GM12878 (cell line): ENCODE results near the gene NTRK3. TPM values are rescaled to one million over a fixed set of nuclear protein-coding genes. Genes with fewer than 3 reads are reported as not detected.

ENCODE experiments used
- ATAC-seq: fragments of 200-7000 bp; cut with Tn5 transposase; 3 replicates; pipeline ENCODE4 v1.9.1; 2020; ENCODE audit warnings: mild to moderate bottlenecking, moderate library complexity
- BruUV-seq: library from RNA; stranded (reverse); fragments of 400-500 nt; replicated peaks from 2 replicates; lab custom pipeline; 2021; lab: Mats Ljungman, UMichigan
- CTCF ChIA-PET: fragments of 300-600 bp; sonication (Branson Sonifier 250); formaldehyde crosslinking; extraction: SDS; loops from one replicate; lab custom pipeline; 2021; ENCODE audit warnings: inconsistent platforms; lab: Yijun Ruan, JAX
- POLR2A ChIA-PET: fragments of 350-600 bp; formaldehyde crosslinking; extraction: SDS; loops from one replicate; lab custom pipeline; 2021; ENCODE audit warnings: inconsistent platforms; lab: Charles Lee
- RAD21 ChIA-PET: fragments of 300-600 bp; sonication (Branson Sonifier 250); formaldehyde crosslinking; loops from one replicate; lab custom pipeline; 2023; ENCODE audit warnings: antibody characterized with exemption; ENCODE audit not compliant: unreplicated experiment; lab: Charles Lee
- SMC1A ChIA-PET: fragments of 300-600 bp; sonication (Branson Sonifier 250); formaldehyde crosslinking; loops from one replicate; lab custom pipeline; 2023; ENCODE audit not compliant: unreplicated experiment, uncharacterized antibody; lab: Charles Lee
- DNase-seq: peaks from one replicate; pipeline ENCODE4 v3.0.0-alpha.2; 2011; ENCODE audit warnings: low read depth, low spot score
- FAIRE-seq: peaks from 3 replicates; lab custom pipeline; 2011; peaks lifted over from hg19 to GRCh38; lab: Jason Lieb, UNC
- H2AFZ ChIP-seq: 2 replicates; pipeline ENCODE4 v1.6.0; 2011; ENCODE audit warnings: low read depth, low read length, control low read depth; ENCODE audit not compliant: control insufficient read depth
- H3K27ac ChIP-seq: 2 replicates; pipeline ENCODE4 v1.5.1; 2011; ENCODE audit warnings: control low read depth; ENCODE audit not compliant: control insufficient read depth, insufficient read depth
- H3K27me3 ChIP-seq, 2 experiments: replicated peaks in 1 of 2; 2 replicates each; pipeline versions ENCODE4 v1.6.0 to v1.6.1; 2011; ENCODE audit warnings: low read length in 1 of 2; ENCODE audit not compliant: control insufficient read depth in 2 of 2, insufficient read depth in 2 of 2
- H3K36me3 ChIP-seq, 2 experiments: 2 replicates each; pipeline ENCODE4 v1.5.1; 2011; ENCODE audit warnings: low read length in 1 of 2; ENCODE audit not compliant: control insufficient read depth in 2 of 2, insufficient read depth in 2 of 2
- H3K4me1 ChIP-seq: 2 replicates; pipeline ENCODE4 v1.6.1; 2011; ENCODE audit warnings: mild to moderate bottlenecking, low read length, moderate library complexity, mixed read lengths; ENCODE audit not compliant: control insufficient read depth, insufficient read depth
- H3K4me2 ChIP-seq: 2 replicates; pipeline ENCODE4 v1.6.0; 2011; ENCODE audit warnings: control low read depth; ENCODE audit not compliant: control insufficient read depth, insufficient read depth
- H3K4me3 ChIP-seq: fragments of 200-600 bp; sonication (generic); 2 replicates; pipeline ENCODE4 v1.5.1; 2016
- H3K79me2 ChIP-seq: 2 replicates; pipeline ENCODE4 v1.6.0; 2011; ENCODE audit warnings: low read length; ENCODE audit not compliant: control insufficient read depth, insufficient read depth
- H3K9ac ChIP-seq: 2 replicates; pipeline ENCODE4 v1.8.0; 2011; ENCODE audit warnings: low read length, control low read depth, mixed read lengths; ENCODE audit not compliant: control insufficient read depth, insufficient read depth
- H3K9me3 ChIP-seq: replicated peaks from 3 replicates; pipeline ENCODE4 v1.5.1; 2011; ENCODE audit warnings: mild to moderate bottlenecking, low read length; ENCODE audit not compliant: control insufficient read depth, insufficient read depth
- H4K20me1 ChIP-seq: 2 replicates; pipeline ENCODE4 v1.6.0; 2011; ENCODE audit not compliant: control insufficient read depth, insufficient read depth
- BACH1 ChIP-seq: fragments of 450-650 bp; IDR thresholded peaks from 2 replicates; pipeline ENCODE4 v1.6.1; 2017; ENCODE audit warnings: mild to moderate bottlenecking, borderline replicate concordance
- BHLHE40 ChIP-seq, 2 experiments: fragments of 450-650 bp in 1 of 2; IDR thresholded peaks; 2 replicates each; pipeline ENCODE4 v1.6.1; 2011 to 2017; ENCODE audit warnings: low read depth in 2 of 2, borderline replicate concordance in 1 of 2, improper control_type of control experiment in 1 of 2, low read length in 1 of 2, mild to moderate bottlenecking in 1 of 2
- HDGF ChIP-seq: fragments of 450-650 bp; IDR thresholded peaks from 2 replicates; pipeline ENCODE4 v1.6.1; 2016; ENCODE audit warnings: antibody characterized with exemption
- MXI1 ChIP-seq: fragments of 150-350 bp; IDR thresholded peaks from 2 replicates; pipeline ENCODE4 v1.6.1; 2011; ENCODE audit warnings: low read depth, mild to moderate bottlenecking, inconsistent platforms, low read length, improper control_type of control experiment
- NFXL1 ChIP-seq: fragments of 450-650 bp; IDR thresholded peaks from 2 replicates; pipeline ENCODE4 v1.6.1; 2017; ENCODE audit warnings: antibody characterized with exemption, mild to moderate bottlenecking, borderline replicate concordance
- NFYB ChIP-seq: IDR thresholded peaks from 2 replicates; pipeline ENCODE4 v1.6.1; 2011; ENCODE audit warnings: low read depth, mild to moderate bottlenecking, low read length, improper control_type of control experiment, moderate library complexity; ENCODE audit not compliant: insufficient read depth
- RCOR1 ChIP-seq: conservative IDR thresholded peaks from 2 replicates; pipeline ENCODE4 v1.6.1; 2012; ENCODE audit warnings: low read depth, low read length, improper control_type of control experiment
- RELA ChIP-seq: fragments of 450-650 bp; IDR thresholded peaks from 2 replicates; pipeline ENCODE4 v1.8.0; 2014; ENCODE audit warnings: borderline replicate concordance; ENCODE audit not compliant: partially characterized antibody
- SIN3A ChIP-seq: IDR thresholded peaks from 2 replicates; pipeline ENCODE4 v1.6.1; 2012; ENCODE audit warnings: low read depth, low read length, improper control_type of control experiment
- SMARCA5 ChIP-seq: fragments of 450-650 bp; IDR thresholded peaks from 2 replicates; pipeline ENCODE4 v1.6.1; 2017; ENCODE audit warnings: mild to moderate bottlenecking
- SREBF2 ChIP-seq: IDR thresholded peaks from 2 replicates; pipeline ENCODE4 v1.6.1; 2012; ENCODE audit warnings: mild to moderate bottlenecking, low read length
- USF2 ChIP-seq: IDR thresholded peaks from 2 replicates; pipeline ENCODE4 v1.6.1; 2011; ENCODE audit warnings: low read depth, low read length, improper control_type of control experiment, borderline replicate concordance
- ZNF207 ChIP-seq: fragments of 450-650 bp; IDR thresholded peaks from 2 replicates; pipeline ENCODE4 v1.6.1; 2014; ENCODE audit warnings: antibody characterized with exemption, mild to moderate bottlenecking, borderline replicate concordance
- WGBS: methylation state at CpG from one replicate; pipeline ENCODE4 v1.1.6; 2016; ENCODE audit warnings: low lambda C conversion rate; ENCODE audit not compliant: insufficient replicate concordance, insufficient coverage; ENCODE audit errors: missing lambda C conversion rate; 5-methylcytosine and 5-hydroxymethylcytosine counted together
- in situ Hi-C: fragments of 300-500 bp; cut with MboI; formaldehyde crosslinking; loops from 9 replicates; pipeline ENCODE4 v1.14.3; 2018; ENCODE audit warnings: mixed read lengths
- intact Hi-C: fragments of 100-400 bp; cut with micrococcal nuclease; formaldehyde crosslinking; loops from one replicate; pipeline ENCODE4 v1.14.2; 2022; ENCODE audit not compliant: unreplicated experiment
- polyA plus RNA-seq, 11 experiments: library from polyadenylated mRNA; depleted of rRNA in 4 of 11; unstranded in 6 of 11; stranded (reverse) in 5 of 11; fragments of >200 nt; fragmentation: Nextera tagmentation in 4 of 11; fragmentation: Illumina TruSeq in 1 of 11; extraction: Ambion mirVana in 4 of 11; extraction: Trizol in 1 of 11; gene quantifications; 1 replicate in 1 of 11; 2 replicates in 10 of 11; pipeline versions ENCODE4 v1.2.1 to v1.2.3, GENCODE V29; 2011 to 2016; ENCODE audit warnings: inconsistent platforms in 2 of 11, missing spikeins in 2 of 11, low read depth in 1 of 11
- total RNA-seq, 4 experiments: library from RNA; depleted of rRNA in 3 of 4; stranded (reverse); fragments of >200 nt in 3 of 4; fragmentation: Illumina TruSeq in 1 of 4; extraction: Trizol in 1 of 4; gene quantifications; 2 replicates each; pipeline versions ENCODE4 v1.2.1 to v1.2.3, GENCODE V29; 2013 to 2021
- TF ChIP-seq, protein P1 (sequence below): fragments of 450-650 bp; IDR thresholded peaks from 2 replicates; pipeline ENCODE4 v1.6.1; 2017; ENCODE audit warnings: mild to moderate bottlenecking, low read depth, inconsistent platforms; ENCODE audit not compliant: poor library complexity, severe bottlenecking
- TF ChIP-seq, protein P2 (sequence below): fragments of 450-650 bp; conservative IDR thresholded peaks from 2 replicates; pipeline ENCODE4 v1.6.1; 2017; ENCODE audit warnings: mild to moderate bottlenecking, moderate library complexity
- TF ChIP-seq, protein P3 (sequence below): fragments of 450-650 bp; IDR thresholded peaks from 2 replicates; pipeline ENCODE4 v1.6.1; 2016; ENCODE audit warnings: mild to moderate bottlenecking

NTRK3 gene
- total and polyA plus RNA-seq, 10 of the 15 experiments (the other 5 are each of a cell fraction or from before 2014, with no cell fraction given): not detected

- TF ChIP-seq SREBF2 (no peak), BACH1 (no peak), USF2 (no peak), SMARCA5 (no peak), SIN3A (no peak), RCOR1 (no peak)
- TF ChIP-seq, protein P1, sequence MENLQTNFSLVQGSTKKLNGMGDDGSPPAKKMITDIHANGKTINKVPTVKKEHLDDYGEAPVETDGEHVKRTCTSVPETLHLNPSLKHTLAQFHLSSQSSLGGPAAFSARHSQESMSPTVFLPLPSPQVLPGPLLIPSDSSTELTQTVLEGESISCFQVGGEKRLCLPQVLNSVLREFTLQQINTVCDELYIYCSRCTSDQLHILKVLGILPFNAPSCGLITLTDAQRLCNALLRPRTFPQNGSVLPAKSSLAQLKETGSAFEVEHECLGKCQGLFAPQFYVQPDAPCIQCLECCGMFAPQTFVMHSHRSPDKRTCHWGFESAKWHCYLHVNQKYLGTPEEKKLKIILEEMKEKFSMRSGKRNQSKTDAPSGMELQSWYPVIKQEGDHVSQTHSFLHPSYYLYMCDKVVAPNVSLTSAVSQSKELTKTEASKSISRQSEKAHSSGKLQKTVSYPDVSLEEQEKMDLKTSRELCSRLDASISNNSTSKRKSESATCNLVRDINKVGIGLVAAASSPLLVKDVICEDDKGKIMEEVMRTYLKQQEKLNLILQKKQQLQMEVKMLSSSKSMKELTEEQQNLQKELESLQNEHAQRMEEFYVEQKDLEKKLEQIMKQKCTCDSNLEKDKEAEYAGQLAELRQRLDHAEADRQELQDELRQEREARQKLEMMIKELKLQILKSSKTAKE: no peak
Measured at GRCh38 chr15:88083811-88084760, 172.5 kb downstream of the NTRK3 start (continued).

DNA sequence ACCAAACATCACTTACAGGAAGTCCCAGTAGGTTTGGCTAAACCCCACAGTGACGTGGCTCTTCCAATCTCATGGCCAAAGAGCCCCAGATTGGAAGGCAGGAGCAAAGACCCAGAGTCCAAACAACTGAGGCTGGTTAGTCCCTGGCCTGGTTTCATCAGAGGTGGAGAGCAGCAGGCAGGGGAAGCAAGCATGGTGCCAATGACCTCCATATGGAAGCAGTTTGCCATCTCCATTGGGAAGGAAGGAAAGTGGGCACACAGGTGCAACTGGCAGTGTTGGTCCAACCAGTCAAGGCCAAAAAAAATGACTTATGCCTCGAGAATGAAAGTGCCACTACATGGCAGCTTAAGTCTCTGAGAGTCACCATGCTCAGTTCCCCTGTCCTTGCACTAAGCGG lies 175.9 kb downstream of the NTRK3 start:
- no peaks in the 10 kb centered on the region for H3K79me2 ChIP-seq
- RAD21 ChIA-PET: no interaction called here
- no peaks in the 10 kb centered on the region; a peak in 1 of 4 replicates for H3K27me3 ChIP-seq
- WGBS: 13% methylated on average over 3 of the region's 3 CpGs
- no peaks in the 10 kb centered on the region for H3K4me1 ChIP-seq
- H2AFZ ChIP-seq: no peak overlapping the region
- intact Hi-C loops: no loop called here
- H3K36me3 ChIP-seq: no peaks in the 10 kb centered on the region
- no peaks in the 10 kb centered on the region for H3K9me3 ChIP-seq
- DNase-seq: no peak
- no TSS peak for BruUV-seq
- CTCF ChIA-PET: no interaction called here
- POLR2A ChIA-PET: no interaction called here
- H4K20me1 ChIP-seq: no peaks in the 10 kb centered on the region
- H3K4me2 ChIP-seq: no peak overlapping the region
- no peak overlapping the region for H3K4me3 ChIP-seq
- FAIRE-seq: no peak
- SMC1A ChIA-PET: no interaction called here
- in situ Hi-C loops: no loop called here
- H3K9ac ChIP-seq: no peak overlapping the region
- no peak overlapping the region for H3K27ac ChIP-seq
- ATAC-seq: no peak
- TF ChIP-seq, protein P2, sequence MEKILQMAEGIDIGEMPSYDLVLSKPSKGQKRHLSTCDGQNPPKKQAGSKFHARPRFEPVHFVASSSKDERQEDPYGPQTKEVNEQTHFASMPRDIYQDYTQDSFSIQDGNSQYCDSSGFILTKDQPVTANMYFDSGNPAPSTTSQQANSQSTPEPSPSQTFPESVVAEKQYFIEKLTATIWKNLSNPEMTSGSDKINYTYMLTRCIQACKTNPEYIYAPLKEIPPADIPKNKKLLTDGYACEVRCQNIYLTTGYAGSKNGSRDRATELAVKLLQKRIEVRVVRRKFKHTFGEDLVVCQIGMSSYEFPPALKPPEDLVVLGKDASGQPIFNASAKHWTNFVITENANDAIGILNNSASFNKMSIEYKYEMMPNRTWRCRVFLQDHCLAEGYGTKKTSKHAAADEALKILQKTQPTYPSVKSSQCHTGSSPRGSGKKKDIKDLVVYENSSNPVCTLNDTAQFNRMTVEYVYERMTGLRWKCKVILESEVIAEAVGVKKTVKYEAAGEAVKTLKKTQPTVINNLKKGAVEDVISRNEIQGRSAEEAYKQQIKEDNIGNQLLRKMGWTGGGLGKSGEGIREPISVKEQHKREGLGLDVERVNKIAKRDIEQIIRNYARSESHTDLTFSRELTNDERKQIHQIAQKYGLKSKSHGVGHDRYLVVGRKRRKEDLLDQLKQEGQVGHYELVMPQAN: no peak
- no peak for TF ChIP-seq NFXL1
- TF ChIP-seq MXI1: no peak
- TF ChIP-seq RELA: no peak
- no peak for TF ChIP-seq HDGF
- no peak for TF ChIP-seq BHLHE40 (IDR thresholded peaks at IDR 0.05; ENCODE audit: borderline replicate concordance in 1 of 2, low read depth in 2 of 2, low read length in 1 of 2)
- no peak for TF ChIP-seq NFYB
- no peak for TF ChIP-seq ZNF207
- TF ChIP-seq, protein P3, sequence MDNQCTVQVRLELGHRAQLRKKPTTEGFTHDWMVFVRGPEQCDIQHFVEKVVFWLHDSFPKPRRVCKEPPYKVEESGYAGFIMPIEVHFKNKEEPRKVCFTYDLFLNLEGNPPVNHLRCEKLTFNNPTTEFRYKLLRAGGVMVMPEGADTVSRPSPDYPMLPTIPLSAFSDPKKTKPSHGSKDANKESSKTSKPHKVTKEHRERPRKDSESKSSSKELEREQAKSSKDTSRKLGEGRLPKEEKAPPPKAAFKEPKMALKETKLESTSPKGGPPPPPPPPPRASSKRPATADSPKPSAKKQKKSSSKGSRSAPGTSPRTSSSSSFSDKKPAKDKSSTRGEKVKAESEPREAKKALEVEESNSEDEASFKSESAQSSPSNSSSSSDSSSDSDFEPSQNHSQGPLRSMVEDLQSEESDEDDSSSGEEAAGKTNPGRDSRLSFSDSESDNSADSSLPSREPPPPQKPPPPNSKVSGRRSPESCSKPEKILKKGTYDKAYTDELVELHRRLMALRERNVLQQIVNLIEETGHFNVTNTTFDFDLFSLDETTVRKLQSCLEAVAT: no peak
